ENCODE results near the gene INO80B.
"Not testable (repeated sequence)": the region's sequence is repeated elsewhere in the genome, so short reads cannot be mapped to it uniquely, and the experiment has no call there.

Gene INO80B

GRCh38 chr2:74474481-74474880 lies 19.6 kb downstream of the INO80B start:
- Mint-ChIP-seq H3K9me3 (no peaks in the 10 kb centered on the region), H3K4me1 (ENCODE audit: low read depth) (peaks cover 27% of the 10 kb centered on the region), H3K36me3 (ENCODE audit: low read depth) (peaks cover 46% of the 10 kb centered on the region), H3K27ac (no peak overlapping the region), H3K4me3 (no peak overlapping the region), H3K27me3 (no peaks in the 10 kb centered on the region)

DNA sequence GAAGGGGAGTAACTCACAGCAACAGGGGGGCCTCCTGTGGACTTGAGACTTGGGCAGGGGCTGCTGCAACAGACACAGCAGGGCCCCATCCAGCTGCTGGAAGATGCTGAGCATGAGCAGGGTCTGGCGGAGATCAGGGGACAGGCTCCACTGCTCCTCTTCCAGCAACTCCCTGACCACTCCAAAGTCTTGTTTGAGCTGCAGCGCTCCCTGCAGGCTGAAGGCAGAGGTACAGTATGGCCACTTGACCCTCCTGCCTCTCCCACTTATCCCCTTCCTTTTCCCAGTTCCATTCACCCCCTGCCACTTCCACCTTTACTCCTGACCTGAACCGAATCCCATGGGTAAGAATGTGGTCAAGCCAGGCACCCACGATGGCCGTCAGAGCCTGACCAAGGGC lies 20.0 kb downstream of the INO80B start:
- Mint-ChIP-seq H3K27me3 (no peaks in the 10 kb centered on the region), H3K9me3 (no peaks in the 10 kb centered on the region), H3K4me1 (ENCODE audit: low read depth) (peaks cover 26% of the 10 kb centered on the region), H3K27ac (no peak overlapping the region), H3K4me3 (no peak overlapping the region), H3K36me3 (ENCODE audit: low read depth) (peaks cover 47% of the 10 kb centered on the region)

DNA sequence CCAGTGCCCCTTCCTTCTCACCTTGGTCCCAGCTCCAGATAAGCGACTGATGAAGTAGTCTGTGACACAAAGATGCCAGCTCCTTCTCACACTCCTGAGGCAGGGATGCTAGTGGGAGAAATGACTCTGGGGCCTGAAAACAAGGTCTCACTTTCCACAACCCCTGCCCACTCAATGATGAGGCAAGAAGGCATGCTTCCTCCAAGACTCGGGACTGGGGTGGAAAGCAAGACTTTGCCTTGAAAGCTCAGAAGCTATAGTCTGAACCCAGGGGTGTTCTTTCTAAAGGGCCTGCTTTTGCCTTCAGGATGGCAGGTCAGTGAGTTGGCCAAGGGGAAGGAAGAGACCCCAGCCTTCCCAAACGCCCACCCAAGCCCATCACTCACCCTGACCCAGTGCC lies 26.5 kb downstream of the INO80B start:
- Mint-ChIP-seq H3K36me3 (ENCODE audit: low read depth) (peaks cover 32% of the 10 kb centered on the region), H3K4me1 (ENCODE audit: low read depth) (peaks cover 32% of the 10 kb centered on the region), H3K27me3 (no peaks in the 10 kb centered on the region), H3K27ac (peak overlapping the region; percentile 68), H3K4me3 (peak overlapping the region; percentile 100), H3K9me3 (no peaks in the 10 kb centered on the region)

- Mint-ChIP-seq H3K27me3 (no peaks in the 10 kb centered on the region), H3K4me3 (peak overlapping the region; percentile 100), H3K9me3 (no peaks in the 10 kb centered on the region), H3K36me3 (ENCODE audit: low read depth) (peaks cover 38% of the 10 kb centered on the region), H3K27ac (peak overlapping the region; percentile 100), H3K4me1 (ENCODE audit: low read depth) (peaks cover 32% of the 10 kb centered on the region)
These were observed 27.3 kb downstream of the INO80B start for GRCh38 chr2:74481961-74482800.

DNA sequence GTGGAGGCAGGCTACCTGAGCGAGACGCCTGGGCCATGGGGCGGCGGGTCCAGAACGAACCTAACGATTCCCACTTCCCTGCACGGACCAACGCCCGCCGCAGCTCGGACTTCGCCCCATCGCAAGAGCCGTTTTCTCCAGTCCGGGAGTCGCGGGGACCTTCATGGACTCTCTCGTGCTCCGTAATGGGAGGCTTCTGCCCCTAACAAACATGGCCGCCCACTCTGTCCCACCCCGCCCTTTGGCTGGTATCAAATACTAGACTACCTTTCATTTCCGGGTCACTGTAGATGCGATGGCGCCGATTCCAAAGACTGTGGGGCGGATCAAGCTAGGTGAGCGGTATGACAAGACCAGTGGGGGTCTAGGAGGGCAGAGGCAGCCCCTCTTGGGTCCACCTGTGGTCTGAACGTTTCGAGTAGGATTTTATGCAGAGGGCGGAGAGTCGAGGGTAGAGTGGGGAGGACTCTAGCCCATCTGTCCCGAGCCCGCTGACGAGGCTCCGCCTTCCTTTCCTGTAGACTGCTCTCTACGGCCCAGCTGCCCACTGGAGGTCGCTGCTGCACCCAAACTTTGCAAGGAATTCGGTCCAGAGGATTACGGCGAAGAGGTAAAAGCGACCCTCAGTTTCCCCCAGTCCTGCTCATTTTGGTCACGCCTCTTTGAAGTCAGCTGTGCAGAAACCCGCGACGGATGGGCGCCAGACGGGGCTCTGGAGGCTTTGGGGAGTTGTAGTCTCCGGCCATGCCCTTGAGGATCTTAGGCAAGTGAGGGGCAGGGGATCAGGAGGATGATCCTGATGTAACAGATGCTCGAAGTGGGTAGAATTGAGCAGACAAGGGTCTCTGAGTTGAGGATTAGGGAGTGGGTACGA lies 28.2 kb downstream of the INO80B start, which contains the start of the genes CCDC142 and TTC31:
CCDC142 (minus strand) TSS at position 198 of the 874 bp plus-strand sequence; CDS start at position 37, 161 bp downstream.
TTC31 (plus strand) TSS at position 281 of the 874 bp plus-strand sequence; CDS start at position 296, 15 bp downstream.
- Mint-ChIP-seq H3K9me3 (no peaks in the 10 kb centered on the region), H3K4me3 (peak within 1 kb of the TSS; percentile 100), H3K27me3 (no peaks in the 10 kb centered on the region), H3K4me1 (ENCODE audit: low read depth) (peaks cover 32% of the 10 kb centered on the region), H3K36me3 (ENCODE audit: low read depth) (peaks cover 33% of the 10 kb centered on the region), H3K27ac (peak within 1 kb of the TSS; percentile 100)

DNA sequence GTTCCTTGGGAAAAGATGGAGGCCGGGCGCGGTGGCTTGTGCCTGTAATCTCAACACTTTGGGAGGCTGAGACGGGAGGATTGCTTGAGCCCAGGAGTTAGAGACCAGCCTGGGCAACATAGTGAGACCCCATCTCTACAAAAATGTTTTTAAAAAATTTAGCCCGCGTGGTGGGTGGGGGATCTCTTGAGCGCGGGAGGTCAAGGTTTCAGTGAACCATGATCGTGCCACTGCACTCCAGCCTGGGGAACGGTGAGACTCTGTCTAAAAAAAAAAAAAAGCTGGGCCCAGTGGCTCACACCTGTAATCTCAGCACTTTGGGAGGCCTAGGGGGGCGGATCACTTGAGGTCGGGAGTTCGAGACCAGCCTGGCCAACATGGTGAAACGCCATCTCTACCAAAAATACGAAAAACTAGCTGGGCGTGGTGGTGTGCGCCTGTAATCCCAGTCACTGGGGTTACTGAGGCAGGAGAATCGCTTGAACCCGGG lies 28.8 kb downstream of the INO80B start:
- Mint-ChIP-seq H3K36me3 (ENCODE audit: low read depth) (peaks cover 33% of the 10 kb centered on the region), H3K27ac (peak overlapping the region; percentile 100), H3K4me3 (peak overlapping the region; percentile 100), H3K4me1 (ENCODE audit: low read depth) (peaks cover 32% of the 10 kb centered on the region)
- not testable (repeated sequence) for H3K9me3 Mint-ChIP-seq, H3K27me3 Mint-ChIP-seq

- H3K36me3 Mint-ChIP-seq (ENCODE audit: low read depth), result peaks cover 26% of the 10 kb centered on the region
- H3K27ac Mint-ChIP-seq, result peak overlapping the region; percentile 19
- H3K4me3 Mint-ChIP-seq, result no peak overlapping the region
- no peaks in the 10 kb centered on the region for H3K27me3 Mint-ChIP-seq
- H3K9me3 Mint-ChIP-seq, result no peaks in the 10 kb centered on the region
- peaks cover 19% of the 10 kb centered on the region for H3K4me1 Mint-ChIP-seq (ENCODE audit: low read depth)
These were observed 31.3 kb downstream of the INO80B start for GRCh38 chr2:74486141-74486540.

DNA sequence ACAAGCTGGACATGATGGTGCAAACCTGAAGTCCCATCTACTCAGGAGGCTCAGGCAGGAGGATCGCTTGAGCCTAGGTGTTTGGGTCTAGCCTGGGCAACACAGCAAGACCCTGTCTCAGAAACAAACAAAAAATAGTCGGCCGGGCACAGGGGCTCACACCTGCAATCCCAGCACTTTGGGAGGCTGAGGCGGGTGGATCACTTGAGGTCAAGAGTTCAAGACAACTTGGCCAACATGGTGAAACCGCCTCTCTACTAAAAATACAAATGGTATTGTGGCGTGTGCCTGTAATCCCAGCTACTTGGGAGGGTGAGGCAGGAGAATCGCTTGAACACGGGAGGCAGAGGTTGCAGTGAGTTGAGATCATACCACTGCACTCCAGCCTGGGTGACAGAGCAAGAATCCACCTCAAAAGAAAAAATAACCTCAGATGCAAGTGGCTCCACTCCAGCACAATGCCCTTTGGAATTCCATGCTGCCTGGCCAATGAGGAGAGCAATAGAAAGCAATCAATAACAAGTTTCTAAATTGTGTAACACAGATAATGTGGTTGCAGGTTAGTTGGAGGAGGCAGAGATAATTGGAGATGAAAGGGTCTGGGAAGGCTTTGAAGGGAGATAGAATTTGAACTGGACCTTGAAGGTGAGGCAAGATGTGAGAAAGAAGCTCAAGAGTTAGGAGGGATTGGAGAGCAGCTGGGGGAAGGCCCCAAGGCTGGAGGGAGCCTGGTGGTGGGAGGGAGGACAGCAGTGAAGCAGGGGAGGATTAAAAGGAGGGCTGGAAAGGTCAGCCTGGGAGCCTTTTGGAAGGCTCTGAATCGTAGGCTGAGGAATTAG lies 34.0 kb downstream of the INO80B start:
- no peaks in the 10 kb centered on the region for H3K27me3 Mint-ChIP-seq
- H3K27ac Mint-ChIP-seq, result no peak overlapping the region
- peaks cover 32% of the 10 kb centered on the region for H3K36me3 Mint-ChIP-seq (ENCODE audit: low read depth)
- no peaks in the 10 kb centered on the region for H3K9me3 Mint-ChIP-seq
- no peak overlapping the region for H3K4me3 Mint-ChIP-seq
- peaks cover 4% of the 10 kb centered on the region for H3K4me1 Mint-ChIP-seq (ENCODE audit: low read depth)

DNA sequence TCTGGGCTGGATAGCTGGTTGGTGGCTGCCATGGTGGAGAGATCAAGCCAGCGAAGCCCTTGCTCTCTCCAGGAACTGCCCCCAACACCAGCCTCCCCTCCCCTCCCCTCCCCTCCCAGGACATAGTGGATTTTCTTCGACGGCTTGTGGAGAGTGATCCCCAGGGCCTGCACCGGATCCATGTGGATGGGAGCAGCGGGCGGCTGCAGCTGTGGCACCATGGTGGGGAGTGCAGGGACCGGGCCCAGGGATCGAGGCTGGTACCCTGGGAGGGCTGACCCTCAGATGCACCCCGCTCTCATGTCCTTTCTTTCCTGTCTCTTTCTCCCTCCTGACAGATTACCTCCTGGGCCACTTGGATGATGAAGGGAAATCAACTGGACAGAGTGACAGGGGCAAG lies 35.0 kb downstream of the INO80B start:
- no peaks in the 10 kb centered on the region for H3K27me3 Mint-ChIP-seq
- H3K36me3 Mint-ChIP-seq (ENCODE audit: low read depth), result peaks cover 38% of the 10 kb centered on the region
- no peaks in the 10 kb centered on the region for H3K9me3 Mint-ChIP-seq
- H3K4me1 Mint-ChIP-seq (ENCODE audit: low read depth), result no peaks in the 10 kb centered on the region
- H3K27ac Mint-ChIP-seq, result no peak overlapping the region
- H3K4me3 Mint-ChIP-seq, result no peak overlapping the region

GRCh38 chr2:74491648-74492544 lies 37.0 kb downstream of the INO80B start:
- Mint-ChIP-seq H3K4me1 (ENCODE audit: low read depth) (no peaks in the 10 kb centered on the region), H3K36me3 (ENCODE audit: low read depth) (peaks cover 27% of the 10 kb centered on the region), H3K9me3 (no peaks in the 10 kb centered on the region), H3K27ac (no peak overlapping the region), H3K4me3 (no peak overlapping the region), H3K27me3 (no peaks in the 10 kb centered on the region)

GRCh38 chr2:74493546-74493945 lies 38.7 kb downstream of the INO80B start:
- peaks cover 25% of the 10 kb centered on the region for H3K36me3 Mint-ChIP-seq (ENCODE audit: low read depth)
- peaks cover 8% of the 10 kb centered on the region for H3K27me3 Mint-ChIP-seq
- H3K4me1 Mint-ChIP-seq (ENCODE audit: low read depth), result peaks cover 12% of the 10 kb centered on the region
- no peak overlapping the region for H3K27ac Mint-ChIP-seq
- no peaks in the 10 kb centered on the region for H3K9me3 Mint-ChIP-seq
- H3K4me3 Mint-ChIP-seq, result no peak overlapping the region

GRCh38 chr2:74495440-74495839 lies 40.6 kb downstream of the INO80B start:
- no peak overlapping the region for H3K27ac Mint-ChIP-seq
- H3K9me3 Mint-ChIP-seq, result no peaks in the 10 kb centered on the region
- peaks cover 27% of the 10 kb centered on the region for H3K4me1 Mint-ChIP-seq (ENCODE audit: low read depth)
- H3K36me3 Mint-ChIP-seq (ENCODE audit: low read depth), result peaks cover 17% of the 10 kb centered on the region
- no peak overlapping the region for H3K4me3 Mint-ChIP-seq
- H3K27me3 Mint-ChIP-seq, result peaks cover 23% of the 10 kb centered on the region

DNA sequence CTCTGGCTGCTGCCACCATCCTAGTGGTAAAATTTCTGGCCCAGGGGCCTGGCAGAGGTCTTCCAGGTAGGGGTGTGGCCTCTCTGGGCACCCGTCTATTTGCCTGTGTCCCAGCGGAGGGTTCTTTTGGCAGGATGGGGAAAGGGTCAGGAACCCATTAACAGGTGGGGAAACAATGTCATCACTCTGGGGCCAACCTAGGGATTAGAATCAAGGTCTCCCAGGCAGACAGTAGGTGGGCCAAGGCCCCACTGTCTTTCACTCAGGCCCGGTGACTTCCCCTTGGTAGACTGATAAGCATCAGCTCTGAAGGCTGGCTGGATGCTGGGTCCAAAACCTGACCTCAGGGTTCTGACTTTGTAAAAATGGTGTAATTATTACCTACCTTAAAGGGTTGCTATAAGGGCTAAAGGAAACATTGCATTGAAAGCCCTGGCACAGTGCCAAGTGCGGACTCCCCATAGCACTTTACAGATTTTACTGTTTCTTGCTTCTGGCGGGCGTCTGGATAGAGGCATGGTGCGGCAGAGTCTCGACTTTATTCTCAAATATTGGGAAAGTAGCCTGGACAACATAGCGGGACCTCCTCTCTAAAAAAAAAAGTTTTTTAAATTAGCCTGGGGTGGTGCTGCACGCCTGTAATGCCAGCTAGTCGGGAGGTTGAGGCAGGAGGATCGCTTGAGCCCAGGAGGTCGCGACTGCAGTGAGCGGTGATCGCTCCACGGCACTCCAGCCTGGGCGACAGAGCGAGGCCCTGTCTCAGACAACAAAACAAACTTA lies 42.3 kb downstream of the INO80B start:
- H3K9me3 Mint-ChIP-seq, result no peaks in the 10 kb centered on the region
- peaks cover 35% of the 10 kb centered on the region for H3K4me1 Mint-ChIP-seq (ENCODE audit: low read depth)
- no peak overlapping the region for H3K27ac Mint-ChIP-seq

More for the DNA sequence above, 42.3 kb downstream of the INO80B start:
- Mint-ChIP-seq H3K36me3 (ENCODE audit: low read depth) (peaks cover 13% of the 10 kb centered on the region), H3K4me3 (peak overlapping the region; percentile 80), H3K27me3 (peaks cover 41% of the 10 kb centered on the region)
